Activated CD8-positive, alpha-beta memory T cell treated with anti-CD3 and anti-CD28 coated beads, Interleukin-2, amount 50 U/mL, for 24 hours (primary cell): ENCODE results near the gene IRGC.
A peak's percentile ranks its signal among the peaks of the same experiment; 100 is the strongest.
"Not testable (repeated sequence)": the region's sequence is repeated elsewhere in the genome, so short reads cannot be mapped to it uniquely, and the experiment has no call there.

ENCODE experiments used
- DNase-seq: peaks from one replicate; pipeline ENCODE4 v3.0.0-alpha.2; 2020; ENCODE audit errors: extremely low read depth

Gene IRGC

GRCh38 chr19:43715776-43716175 is at the start of gene IRGC:
Gene IRGC (plus strand): TSS chr19:43716076. CDS start chr19:43718559, 2,483 bp downstream.
- no peak for DNase-seq

- no peak for DNase-seq
Observed at GRCh38 chr19:43667126-43667875, 48.6 kb upstream of the IRGC start.

GRCh38 chr19:43667876-43668405 is 47.9 kb upstream of the IRGC start:
- DNase-seq, result no peak

GRCh38 chr19:43668406-43669109 is 47.3 kb upstream of the IRGC start:
- DNase-seq, result peak; percentile 86

- no peak for DNase-seq
Observed at GRCh38 chr19:43672061-43672679, 43.7 kb upstream of the IRGC start.

GRCh38 chr19:43673637-43674036 is 42.2 kb upstream of the IRGC start:
- DNase-seq, result no peak

GRCh38 chr19:43674183-43674582 is 41.7 kb upstream of the IRGC start:
- no peak for DNase-seq

- DNase-seq, result no peak
Observed at GRCh38 chr19:43674596-43674995, 41.3 kb upstream of the IRGC start.

GRCh38 chr19:43675269-43675879 is 40.5 kb upstream of the IRGC start:
- DNase-seq, result no peak

GRCh38 chr19:43675906-43676305 is 40.0 kb upstream of the IRGC start:
- DNase-seq, result no peak

- DNase-seq, result no peak
Observed at GRCh38 chr19:43678512-43679261, 37.2 kb upstream of the IRGC start.

- DNase-seq, result no peak
Observed at GRCh38 chr19:43681821-43682220, 34.1 kb upstream of the IRGC start.

GRCh38 chr19:43682269-43682668 is 33.6 kb upstream of the IRGC start:
- not testable (repeated sequence) for DNase-seq

GRCh38 chr19:43682824-43683661 is 32.8 kb upstream of the IRGC start:
- no peak for DNase-seq

GRCh38 chr19:43683905-43684304 is 32.0 kb upstream of the IRGC start:
- DNase-seq, result no peak

GRCh38 chr19:43684326-43684725 is 31.6 kb upstream of the IRGC start:
- no peak for DNase-seq

- no peak for DNase-seq
Observed at GRCh38 chr19:43687660-43687997, 28.2 kb upstream of the IRGC start.

- no peak for DNase-seq
Observed at GRCh38 chr19:43688059-43688701, 27.7 kb upstream of the IRGC start.

- DNase-seq, result no peak
Observed at GRCh38 chr19:43690444-43690843, 25.4 kb upstream of the IRGC start.

- no peak for DNase-seq
Observed at GRCh38 chr19:43690890-43691289, 25.0 kb upstream of the IRGC start.
